GM18870 (cell line): Measurements from ENCODE around the gene CLDN25.
"Not testable (repeated sequence)": the region's sequence is repeated elsewhere in the genome, so short reads cannot be mapped to it uniquely, and the experiment has no call there.

Source experiments
- ATAC-seq: cut with Tn5 transposase; IDR thresholded peaks from one replicate; pipeline ENCODE4 v1.9.1; 2021; ENCODE audit warnings: moderate library complexity; ENCODE audit not compliant: unreplicated experiment

The CLDN25 gene

DNA sequence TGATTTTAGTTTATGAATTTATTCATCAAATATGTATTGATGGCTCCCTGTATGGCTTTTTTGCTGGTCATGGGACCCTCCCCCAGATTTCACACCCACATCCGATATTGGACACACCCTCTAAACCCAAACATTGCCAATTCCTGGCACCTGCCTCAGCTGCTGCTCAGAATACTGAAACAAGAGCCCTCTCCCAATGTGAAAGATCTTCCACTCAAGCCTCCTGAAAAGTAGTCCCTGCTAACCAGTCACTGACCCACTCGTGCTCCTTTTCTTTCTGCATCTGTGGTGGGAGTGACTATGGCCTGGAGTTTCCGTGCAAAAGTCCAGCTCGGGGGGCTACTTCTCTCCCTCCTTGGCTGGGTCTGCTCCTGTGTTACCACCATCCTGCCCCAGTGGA is at the start of gene CLDN25:
TSS of gene CLDN25 (plus strand) at position 301 of the 400 bp plus-strand sequence. CDS start at position 301, 0 bp downstream.
- no peak for ATAC-seq

- ATAC-seq: no peak
Measured at GRCh38 chr11:113730887-113731726, 48.5 kb upstream of the CLDN25 start.

- no peak for ATAC-seq
Measured at GRCh38 chr11:113732092-113732491, 47.5 kb upstream of the CLDN25 start.

- no peak for ATAC-seq
Measured at GRCh38 chr11:113736323-113736722, 43.3 kb upstream of the CLDN25 start.

DNA sequence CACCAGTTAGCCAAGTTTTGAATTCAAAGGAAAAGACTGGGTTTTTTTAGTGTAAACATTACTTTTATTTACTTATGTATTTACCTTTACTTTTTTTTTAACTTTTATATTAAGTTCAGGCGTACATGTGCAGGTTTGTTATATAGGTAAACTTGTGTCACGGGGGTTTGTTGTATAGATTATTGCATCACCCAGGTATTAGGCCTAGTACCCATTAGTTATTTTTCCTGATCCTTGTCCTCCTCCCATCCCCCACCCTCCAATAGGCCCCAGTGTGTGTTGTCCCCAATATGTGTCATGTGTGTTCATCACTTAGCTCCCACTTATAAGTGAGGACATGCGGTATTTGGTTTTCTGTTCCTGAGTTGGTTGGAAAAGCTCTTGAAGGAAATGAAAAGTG is 26.7 kb upstream of the CLDN25 start:
- ATAC-seq: no peak

DNA sequence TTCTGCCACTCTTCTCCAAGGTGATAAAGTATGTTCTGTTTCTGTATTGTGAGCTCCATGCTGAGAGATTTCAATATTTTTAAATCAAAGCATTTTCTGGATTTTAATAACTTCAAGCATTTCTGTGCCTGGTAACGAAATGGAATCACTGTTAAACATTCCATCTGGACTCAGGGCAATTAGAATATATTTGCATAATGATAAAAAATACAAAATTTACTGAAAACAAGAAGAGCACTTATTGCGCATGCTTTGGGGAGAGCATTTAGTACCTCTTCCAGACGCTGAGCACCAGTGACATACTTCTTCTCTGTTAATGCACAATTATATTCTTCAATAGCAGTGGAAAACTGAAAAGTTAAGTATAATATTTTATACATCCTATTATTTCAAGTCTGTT is 19.4 kb upstream of the CLDN25 start:
- no peak for ATAC-seq

DNA sequence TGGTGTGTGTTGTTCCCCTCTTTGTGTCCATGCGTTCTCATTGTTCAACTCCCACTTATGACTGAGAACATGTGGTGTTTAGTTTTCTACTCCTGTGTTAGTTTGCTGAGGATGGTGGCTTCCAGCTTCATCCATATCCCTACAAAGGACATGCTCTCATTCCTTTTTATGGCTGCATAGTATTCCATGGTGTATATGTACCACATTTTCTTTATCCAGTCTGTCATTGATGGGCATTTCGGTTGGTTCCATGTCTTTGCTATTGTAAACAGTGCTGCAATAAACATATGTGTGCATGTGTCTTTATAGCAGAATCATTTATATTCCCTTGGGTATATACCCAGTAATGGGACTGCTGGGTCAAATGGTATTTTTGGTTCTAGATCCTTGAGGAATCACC is 16.6 kb upstream of the CLDN25 start:
- ATAC-seq: not testable (repeated sequence)

GRCh38 chr11:113764527-113765219 is 14.9 kb upstream of the CLDN25 start:
- ATAC-seq: no peak

GRCh38 chr11:113771964-113772363 is 7.6 kb upstream of the CLDN25 start:
- ATAC-seq: no peak

- no peak for ATAC-seq
Measured at GRCh38 chr11:113773092-113773415, 6.5 kb upstream of the CLDN25 start.

- ATAC-seq: peak; percentile 90
Measured at GRCh38 chr11:113773416-113774173, 6.0 kb upstream of the CLDN25 start, which contains the start of gene ZW10. TSS of gene ZW10 (minus strand) at chr11:113773692. CDS start at chr11:113773666, 26 bp downstream.

DNA sequence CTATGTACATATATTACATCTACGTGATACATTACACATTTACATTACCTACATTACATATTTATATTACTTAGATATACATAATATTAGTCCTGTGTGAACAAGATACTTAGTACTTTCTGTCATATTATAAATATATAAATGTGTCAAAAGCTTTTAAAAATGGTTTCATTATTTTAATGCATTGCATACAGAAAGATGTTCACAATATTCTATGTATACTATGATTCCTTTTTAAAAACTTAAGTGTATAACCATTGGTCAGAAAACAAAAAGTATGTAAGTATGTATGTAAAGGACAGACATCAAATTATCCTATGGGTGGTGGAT is 5.5 kb upstream of the CLDN25 start:
- no peak for ATAC-seq

DNA sequence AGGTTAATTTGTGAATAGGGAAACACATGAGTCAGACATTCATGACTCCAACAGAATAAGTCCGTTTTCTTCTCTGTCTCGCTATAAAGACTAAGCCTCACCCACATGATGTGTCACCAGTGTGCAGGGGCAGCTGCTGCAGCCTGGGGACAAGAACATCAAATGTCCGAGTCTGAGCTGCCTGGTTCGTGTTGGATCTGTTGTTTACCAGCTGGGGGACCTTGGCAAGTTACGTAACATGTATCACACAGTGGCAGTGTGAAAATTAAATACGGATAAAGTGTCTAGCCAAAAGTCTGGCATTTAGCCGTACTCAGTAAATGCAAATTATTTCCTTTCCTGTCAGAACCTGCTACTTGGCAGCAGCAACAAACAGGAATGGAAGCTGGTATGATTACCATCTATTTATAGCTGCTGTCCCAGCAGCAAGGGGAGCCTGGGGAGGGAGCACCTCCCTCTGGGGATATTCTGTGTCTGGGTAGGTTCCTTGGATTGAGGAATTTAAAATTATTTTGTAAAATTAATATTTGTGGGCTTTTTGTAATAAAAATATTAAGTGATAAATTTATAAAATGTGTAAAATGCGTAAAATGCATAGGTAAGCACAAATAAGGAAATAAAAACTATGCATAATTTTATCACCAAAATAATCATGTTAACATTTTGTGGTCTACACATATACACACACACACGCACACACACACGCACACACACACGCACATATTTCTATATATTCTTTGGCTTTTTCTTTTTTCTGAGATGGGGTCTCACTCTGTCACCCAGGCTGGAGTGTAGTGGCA is 1.3 kb upstream of the CLDN25 start:
- ATAC-seq: no peak

DNA sequence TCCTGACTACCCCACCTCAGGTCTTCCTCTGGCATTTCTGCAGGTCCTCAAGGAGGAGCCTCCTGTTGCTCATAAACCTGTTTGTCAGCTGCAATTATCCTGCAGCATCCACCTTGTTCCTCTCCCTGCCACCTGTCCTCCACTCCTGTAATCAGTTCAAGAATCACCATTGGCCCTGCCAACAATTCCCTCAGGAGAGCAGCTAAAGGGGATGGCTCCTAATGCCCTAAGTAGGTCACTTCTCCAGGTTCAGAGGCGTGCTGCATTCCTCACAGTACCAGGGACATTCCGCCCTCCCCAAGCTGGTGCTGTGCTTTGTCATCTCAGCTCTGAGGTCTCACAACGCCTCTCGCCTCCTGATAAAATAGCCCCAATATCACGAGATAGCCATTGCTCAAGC is 2.1 kb downstream of the CLDN25 start:
- ATAC-seq: no peak

DNA sequence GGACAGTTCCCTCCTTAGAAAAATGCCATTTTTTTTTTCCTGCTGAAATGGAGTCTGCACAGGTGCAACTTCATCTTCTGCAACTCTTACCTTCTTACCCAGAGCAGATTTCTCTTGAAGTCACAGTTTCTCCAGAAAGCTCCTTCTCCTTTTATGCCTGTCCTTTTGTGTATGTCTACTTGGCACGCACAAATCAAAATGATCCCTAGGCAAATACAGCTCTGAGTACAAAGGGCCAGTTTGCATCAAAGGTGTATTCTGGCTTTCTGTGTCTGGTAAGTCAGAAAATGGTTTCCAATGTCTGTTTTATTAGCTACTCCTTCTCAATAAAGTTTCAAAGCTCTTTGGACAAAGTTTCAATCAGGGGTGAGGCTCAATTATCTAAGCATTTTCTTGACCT is 2.5 kb downstream of the CLDN25 start:
- no peak for ATAC-seq

DNA sequence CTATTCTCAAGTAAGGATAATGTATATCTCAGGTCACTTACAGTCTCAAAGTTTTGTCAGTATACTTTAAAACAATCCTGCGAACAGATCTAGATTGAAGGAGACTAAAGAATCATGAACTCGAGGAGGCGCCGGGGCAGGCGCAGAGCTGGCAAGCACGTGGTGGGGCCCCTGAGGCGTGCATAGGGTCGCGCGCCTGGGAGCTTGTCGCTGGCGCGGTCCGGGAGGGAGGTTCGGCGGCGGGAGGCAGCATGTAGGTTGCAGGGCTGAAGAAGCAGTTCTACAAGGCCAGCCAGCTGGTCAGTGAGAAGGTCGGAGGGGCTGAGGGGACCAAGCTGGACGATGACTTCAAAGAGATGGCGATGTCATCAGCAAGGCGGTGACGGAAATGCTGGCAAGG is 9.4 kb downstream of the CLDN25 start:
- not testable (repeated sequence) for ATAC-seq

DNA sequence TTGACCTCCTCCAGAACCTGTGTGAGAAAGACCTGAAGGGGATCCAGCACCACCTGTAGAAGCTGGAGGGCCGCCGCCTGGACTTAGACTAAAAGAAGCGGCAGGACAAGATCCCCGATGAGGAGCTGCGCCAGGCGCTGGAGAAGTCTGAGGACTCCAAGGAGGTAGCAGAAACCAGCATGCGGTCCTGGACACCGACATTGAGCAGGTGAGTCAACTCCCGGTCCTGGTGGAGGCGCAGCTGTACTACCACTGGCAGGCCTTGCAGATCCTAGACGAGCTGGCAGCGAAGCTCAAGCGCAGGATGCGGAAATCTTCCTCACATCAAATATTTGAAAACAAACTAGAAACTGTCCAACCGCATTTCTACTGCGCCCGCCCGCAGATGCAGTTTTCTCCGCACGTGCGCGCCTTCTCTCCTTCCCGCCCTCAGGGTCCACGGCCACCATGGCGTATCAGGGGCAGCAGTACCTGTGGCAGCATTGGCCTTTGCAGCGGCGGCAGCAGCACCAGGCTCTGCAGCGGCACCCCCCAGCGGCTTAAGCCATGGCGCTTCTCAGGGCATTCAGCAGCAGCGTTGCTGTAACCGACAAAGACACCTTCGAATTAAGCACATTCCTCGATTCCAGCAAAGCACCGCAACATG is 10.2 kb downstream of the CLDN25 start:
- ATAC-seq: no peak

DNA sequence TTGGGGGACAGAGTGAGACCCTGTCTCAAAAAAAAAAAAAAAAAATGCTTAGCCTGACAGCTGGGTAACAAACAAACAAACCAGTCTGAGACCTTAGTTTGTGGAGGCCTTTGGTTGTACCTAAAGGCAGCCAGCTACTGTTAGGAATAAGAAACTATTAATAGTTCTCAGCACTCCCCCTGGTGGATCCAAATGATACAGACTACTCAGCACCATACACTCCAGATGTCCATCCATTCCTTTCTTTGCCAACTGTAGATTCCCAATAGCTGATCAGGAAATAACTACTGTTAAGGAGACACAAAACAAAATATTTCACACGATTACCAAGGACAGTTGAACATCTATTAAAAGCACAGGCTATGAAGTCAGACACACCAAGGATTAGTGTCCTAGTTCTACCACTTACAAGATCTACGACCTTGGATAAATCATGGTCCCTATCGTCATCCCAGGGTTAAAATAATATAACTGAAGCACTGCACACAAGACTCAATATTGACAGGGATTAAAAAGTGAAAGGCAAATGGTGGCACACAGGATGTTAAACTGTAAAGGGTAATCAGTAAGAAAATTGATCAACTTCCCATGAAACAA is 17.2 kb downstream of the CLDN25 start:
- ATAC-seq: no peak

- no peak for ATAC-seq
Measured at GRCh38 chr11:113802621-113803020, 23.0 kb downstream of the CLDN25 start.

DNA sequence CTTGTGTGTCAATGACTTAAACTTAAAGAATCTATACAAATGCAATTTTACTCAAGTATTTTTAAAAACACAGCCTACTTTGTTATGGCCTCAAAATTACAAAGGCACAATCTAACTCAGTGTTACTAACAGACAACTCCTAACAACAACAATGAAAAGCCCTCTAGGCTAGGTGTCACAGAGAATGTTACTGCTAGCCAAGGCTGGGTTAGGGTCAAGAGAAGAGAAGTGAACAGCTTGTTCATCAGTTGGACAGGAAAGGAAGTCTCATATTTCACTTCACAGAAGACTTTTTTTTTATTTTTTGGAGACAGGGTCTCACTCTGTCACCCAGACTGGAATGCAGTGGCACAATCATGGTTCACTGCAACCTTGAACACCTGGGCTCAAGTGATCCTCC is 26.0 kb downstream of the CLDN25 start:
- ATAC-seq: no peak
